Prostate gland (tissue), 2 donors: ENCODE data around the gene NSD1.

Source experiments
- POLR2A ChIP-seq: fragments of 450-650 bp; IDR thresholded peaks from one replicate; pipeline ENCODE4 v1.6.1; 2016; ENCODE audit warnings: antibody characterized with exemption, mild to moderate bottlenecking
- TF ChIP-seq, protein P1 (sequence below), 4 experiments: fragments of 200-600 bp in 2 of 4; fragments of 450-650 bp in 2 of 4; sonication (generic) in 2 of 4; IDR thresholded peaks; 1 replicate in 3 of 4; 2 replicates in 1 of 4; pipeline ENCODE4 v1.5.1; 2016 to 2019; ENCODE audit warnings: antibody characterized with exemption in 4 of 4, mild to moderate bottlenecking in 2 of 4, moderate library complexity in 2 of 4

DNA sequence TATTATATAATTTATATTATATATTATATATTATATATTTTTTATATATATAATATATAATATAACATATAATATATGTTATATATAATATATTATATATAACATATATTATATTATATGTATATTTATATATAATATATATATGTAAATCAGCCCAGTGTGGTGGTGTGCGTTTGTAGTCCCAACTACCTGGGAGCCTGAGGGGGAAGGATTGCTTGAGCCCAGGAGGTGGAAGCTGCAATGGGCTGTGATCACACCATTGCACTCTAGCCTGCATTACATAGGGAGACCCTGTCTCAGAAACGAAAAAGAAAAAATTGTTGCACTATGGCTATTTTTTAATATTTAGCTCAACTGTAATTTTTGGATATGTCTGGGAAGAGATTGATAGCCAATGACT is 52.4 kb downstream of the NSD1 start:
- TF ChIP-seq, protein P1, sequence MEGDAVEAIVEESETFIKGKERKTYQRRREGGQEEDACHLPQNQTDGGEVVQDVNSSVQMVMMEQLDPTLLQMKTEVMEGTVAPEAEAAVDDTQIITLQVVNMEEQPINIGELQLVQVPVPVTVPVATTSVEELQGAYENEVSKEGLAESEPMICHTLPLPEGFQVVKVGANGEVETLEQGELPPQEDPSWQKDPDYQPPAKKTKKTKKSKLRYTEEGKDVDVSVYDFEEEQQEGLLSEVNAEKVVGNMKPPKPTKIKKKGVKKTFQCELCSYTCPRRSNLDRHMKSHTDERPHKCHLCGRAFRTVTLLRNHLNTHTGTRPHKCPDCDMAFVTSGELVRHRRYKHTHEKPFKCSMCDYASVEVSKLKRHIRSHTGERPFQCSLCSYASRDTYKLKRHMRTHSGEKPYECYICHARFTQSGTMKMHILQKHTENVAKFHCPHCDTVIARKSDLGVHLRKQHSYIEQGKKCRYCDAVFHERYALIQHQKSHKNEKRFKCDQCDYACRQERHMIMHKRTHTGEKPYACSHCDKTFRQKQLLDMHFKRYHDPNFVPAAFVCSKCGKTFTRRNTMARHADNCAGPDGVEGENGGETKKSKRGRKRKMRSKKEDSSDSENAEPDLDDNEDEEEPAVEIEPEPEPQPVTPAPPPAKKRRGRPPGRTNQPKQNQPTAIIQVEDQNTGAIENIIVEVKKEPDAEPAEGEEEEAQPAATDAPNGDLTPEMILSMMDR (IDR thresholded peaks at IDR 0.05) = no peak
- no peak for TF ChIP-seq POLR2A
